K562 (cell line): ENCODE results near the gene INSIG1. TPM values are rescaled to one million over a fixed set of nuclear protein-coding genes. Genes with fewer than 3 reads are reported as not detected.

Experiments
- BHLHE40 ChIP-seq: IDR thresholded peaks from 2 replicates; pipeline ENCODE4 v1.6.1; 2011; ENCODE audit warnings: low read length, improper control_type of control experiment
- CCNT2 ChIP-seq: IDR thresholded peaks from 2 replicates; pipeline ENCODE4 v1.6.1; 2011; ENCODE audit warnings: borderline replicate concordance, low read depth, mild to moderate bottlenecking, moderate library complexity, mixed read lengths, low read length; ENCODE audit not compliant: insufficient read length; ENCODE audit errors: extremely low read depth
- FOXJ2 ChIP-seq: fragments of 200-800 bp; sonication (Bioruptor generic); IDR thresholded peaks from 2 replicates; pipeline ENCODE4 v1.6.1; 2016; ENCODE audit warnings: missing genetic modification characterization, missing compliant biosample characterization
- GATA2 ChIP-seq: sonication (generic); formaldehyde crosslinking; IDR thresholded peaks from 2 replicates; pipeline ENCODE4 v1.4.0; 2020; ENCODE audit warnings: mild to moderate bottlenecking, missing genetic modification reagents
- HES1 ChIP-seq: fragments of 450-650 bp; IDR thresholded peaks from 2 replicates; pipeline ENCODE4 v1.6.1; 2016; ENCODE audit warnings: low read depth, mild to moderate bottlenecking, moderate library complexity
- LCOR ChIP-seq: sonication (generic); formaldehyde crosslinking; IDR thresholded peaks from 2 replicates; pipeline ENCODE4 v1.8.0; 2022; ENCODE audit warnings: mild to moderate bottlenecking, missing genetic modification reagents
- MGA ChIP-seq: fragments of 450-650 bp; IDR thresholded peaks from 2 replicates; pipeline ENCODE4 v1.6.1; 2016; ENCODE audit warnings: mild to moderate bottlenecking, moderate library complexity
- NKRF ChIP-seq: fragments of 450-650 bp; IDR thresholded peaks from 2 replicates; pipeline ENCODE4 v1.6.1; 2016; ENCODE audit warnings: borderline replicate concordance
- PKNOX1 ChIP-seq: fragments of 450-650 bp; IDR thresholded peaks from 2 replicates; pipeline ENCODE4 v1.6.1; 2016
- XRCC4 ChIP-seq: IDR thresholded peaks from one replicate; pipeline ENCODE4 v1.6.1; 2011; ENCODE audit not compliant: insufficient read depth, insufficient read length; ENCODE audit errors: extremely low read depth
- ZC3H8 ChIP-seq: fragments of 450-650 bp; IDR thresholded peaks from 2 replicates; pipeline ENCODE4 v1.6.1; 2017
- ZKSCAN8 ChIP-seq: fragments of 200-800 bp; sonication (Bioruptor generic); IDR thresholded peaks from 2 replicates; pipeline ENCODE4 v1.6.1; 2016; ENCODE audit warnings: missing genetic modification characterization, missing compliant biosample characterization
- polyA plus RNA-seq, 8 experiments: library from polyadenylated mRNA; depleted of rRNA in 4 of 8; stranded (reverse) in 5 of 8; unstranded in 3 of 8; fragments of >200 nt; fragmentation: Nextera tagmentation in 2 of 8; fragmentation: Illumina TruSeq in 1 of 8; extraction: Ambion mirVana in 2 of 8; extraction: Trizol in 1 of 8; gene quantifications; 2 replicates each; pipeline versions ENCODE4 v1.2.1 to v1.2.3, GENCODE V29; 2011 to 2014; ENCODE audit warnings: inconsistent platforms in 1 of 8, missing spikeins in 1 of 8
- total RNA-seq, 7 experiments: library from RNA; depleted of rRNA in 6 of 7; stranded (reverse); fragments of >200 nt in 6 of 7; fragmentation: Illumina TruSeq in 2 of 7; extraction: Trizol in 2 of 7; gene quantifications; 2 replicates each; pipeline versions ENCODE4 v1.2.1 to v1.2.3, GENCODE V29; 2011 to 2021; ENCODE audit warnings: low replicate concordance in 1 of 7

Gene INSIG1
- total and polyA plus RNA-seq, 9 of the 15 experiments (the other 6 are each of a cell fraction or from before 2014, with no cell fraction given): 57.1 to 787 (median 238) TPM

- TF ChIP-seq MGA (peak; percentile 86), PKNOX1 (no peak), LCOR (CRISPR knock-in tag) (no peak), BHLHE40 (peak; percentile 97), XRCC4 (no peak), NKRF (peak; percentile 62; the same call in 1 of the 2 replicates), CCNT2 (no peak), GATA2 (CRISPR knock-in tag) (peak; percentile 77), HES1 (peak; percentile 78; the same call in 1 of the 2 replicates), FOXJ2 (tag) (no peak), ZC3H8 (no peak), ZKSCAN8 (CRISPR knock-in tag) (no peak)
Measured at GRCh38 chr7:155296788-155297516, 726 bp upstream of the INSIG1 start (continued).
